Measurements from ENCODE around the gene ARHGAP15.

- TF ChIP-seq, protein P1, sequence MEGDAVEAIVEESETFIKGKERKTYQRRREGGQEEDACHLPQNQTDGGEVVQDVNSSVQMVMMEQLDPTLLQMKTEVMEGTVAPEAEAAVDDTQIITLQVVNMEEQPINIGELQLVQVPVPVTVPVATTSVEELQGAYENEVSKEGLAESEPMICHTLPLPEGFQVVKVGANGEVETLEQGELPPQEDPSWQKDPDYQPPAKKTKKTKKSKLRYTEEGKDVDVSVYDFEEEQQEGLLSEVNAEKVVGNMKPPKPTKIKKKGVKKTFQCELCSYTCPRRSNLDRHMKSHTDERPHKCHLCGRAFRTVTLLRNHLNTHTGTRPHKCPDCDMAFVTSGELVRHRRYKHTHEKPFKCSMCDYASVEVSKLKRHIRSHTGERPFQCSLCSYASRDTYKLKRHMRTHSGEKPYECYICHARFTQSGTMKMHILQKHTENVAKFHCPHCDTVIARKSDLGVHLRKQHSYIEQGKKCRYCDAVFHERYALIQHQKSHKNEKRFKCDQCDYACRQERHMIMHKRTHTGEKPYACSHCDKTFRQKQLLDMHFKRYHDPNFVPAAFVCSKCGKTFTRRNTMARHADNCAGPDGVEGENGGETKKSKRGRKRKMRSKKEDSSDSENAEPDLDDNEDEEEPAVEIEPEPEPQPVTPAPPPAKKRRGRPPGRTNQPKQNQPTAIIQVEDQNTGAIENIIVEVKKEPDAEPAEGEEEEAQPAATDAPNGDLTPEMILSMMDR (IDR thresholded peaks at IDR 0.05 in 2 of 3, conservative IDR thresholded peaks at IDR 0.05 in 1 of 3; ENCODE audit: borderline replicate concordance in 1 of 3, insufficient read depth in 1 of 3, low read depth in 2 of 3, low read length in 2 of 3): no peak
- TF ChIP-seq TCF7L2 (IDR thresholded peaks at IDR 0.05; ENCODE audit: borderline replicate concordance, extremely low read depth, insufficient read depth, insufficient read length) (no peak), POLR2AphosphoS5 (IDR thresholded peaks at IDR 0.05; ENCODE audit: low read depth, low read length) (no peak), POLR2A (IDR thresholded peaks at IDR 0.05; ENCODE audit: borderline replicate concordance, extremely low read depth, insufficient read depth, insufficient read length) (no peak), YY1 (IDR thresholded peaks at IDR 0.05; ENCODE audit: extremely low read depth, insufficient replicate concordance, low read depth, low read length) (no peak)
- TF ChIP-seq, protein P2, sequence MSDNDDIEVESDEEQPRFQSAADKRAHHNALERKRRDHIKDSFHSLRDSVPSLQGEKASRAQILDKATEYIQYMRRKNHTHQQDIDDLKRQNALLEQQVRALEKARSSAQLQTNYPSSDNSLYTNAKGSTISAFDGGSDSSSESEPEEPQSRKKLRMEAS (IDR thresholded peaks at IDR 0.05): no peak
These were observed 112.3 kb downstream of the ARHGAP15 start for GRCh38 chr2:143241403-143242088.
